ENCODE data around the gene BCL2. TPM values are rescaled to one million over a fixed set of nuclear protein-coding genes. Genes with fewer than 3 reads are reported as not detected.

BCL2 gene
- total and polyA plus RNA-seq, 9 of the 15 experiments (the other 6 are each of a cell fraction or from before 2014, with no cell fraction given), result 0.10 to 1.1 (median 0.65) TPM

DNA sequence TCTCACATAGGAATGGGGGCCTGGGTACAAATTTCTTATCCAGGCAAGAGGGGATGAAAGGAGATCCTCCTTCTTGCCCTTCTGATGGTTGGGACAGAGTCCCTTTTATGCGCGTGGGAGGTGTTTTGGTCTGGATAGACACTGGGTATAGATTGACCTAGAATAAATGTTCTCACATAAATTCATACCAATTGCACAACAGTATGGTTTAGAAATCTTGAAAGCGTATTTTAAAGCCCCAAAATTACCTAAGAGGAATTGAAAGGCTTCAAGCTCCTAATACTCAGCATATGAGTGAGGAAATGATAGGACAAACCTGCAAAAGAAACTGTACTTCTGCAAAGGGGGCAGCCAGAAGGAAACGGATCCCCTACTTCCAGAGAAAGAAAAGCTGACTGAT lies 2.6 kb upstream of the BCL2 start:
- WGBS (ENCODE audit: insufficient coverage, low coverage, missing lambda C conversion rate), result 84% methylated on average over 4 of the region's 4 CpGs
- FAIRE-seq (no peak), ATAC-seq (no peak), DNase-seq (ENCODE audit: extremely low read depth in 1 of 4, low spot score in 3 of 4) (no peak)
- CTCF ChIA-PET (ENCODE audit: low intra/inter-chr PET ratio), result interaction anchor here (1.2 to 1.3 kb wide), 4 partner anchors 118 to 306 kb away, joined by 3 to 7 read pairs (median 5); no protein-coding TSS in a partner anchor
- POLR2A ChIA-PET, result no interaction called here
- in situ Hi-C loops (cut with MboI) (no loop called here), intact Hi-C loops (cut with micrococcal nuclease) (loop anchor here (5.0 kb wide), 1 partner anchor 190 kb away; no protein-coding TSS in a partner anchor)
- Histone ChIP-seq H3K4me1 (replicated peaks in 1 of 2; ENCODE audit: control insufficient read depth in 2 of 2, insufficient read depth in 2 of 2, low read length in 2 of 2) (peaks cover 7 to 17% of the 10 kb centered on the region in 2 experiments; a peak in 4 of 5 replicates), H3K4me3 (no peak overlapping the region), H3K36me3 (ENCODE audit: control insufficient read depth, insufficient read depth, low read length) (no peaks in the 10 kb centered on the region), H3K79me2 (ENCODE audit: control insufficient read depth, insufficient read depth, low read length) (no peaks in the 10 kb centered on the region), H3K9me1 (ENCODE audit: control insufficient read depth, insufficient read depth, low read length) (no peaks in the 10 kb centered on the region), H3K27ac (ENCODE audit: extremely low read depth, low read depth, low read length) (no peak overlapping the region), H3K9ac (ENCODE audit: insufficient read depth in 1 of 2, low read depth in 2 of 2, low read length in 2 of 2) (no peak overlapping the region), H3K9me3 (replicated peaks; ENCODE audit: control insufficient read depth, insufficient read depth, low read depth, low read length) (no peaks in the 10 kb centered on the region), H2AFZ (ENCODE audit: low read depth, low read length) (peak overlapping the region; percentile 66; the same call in 1 of the 2 replicates), H4K20me1 (replicated peaks; ENCODE audit: control insufficient read depth, insufficient read depth, low read length) (no peaks in the 10 kb centered on the region), H3K27me3 (ENCODE audit: control insufficient read depth in 2 of 2, insufficient read depth in 2 of 2, low read length in 2 of 2) (peaks cover 0 to 4% of the 10 kb centered on the region in 2 experiments; a peak in 1 of 5 replicates), H3K4me2 (ENCODE audit: insufficient read depth, low read length) (no peak overlapping the region)
- TF ChIP-seq, protein P1, sequence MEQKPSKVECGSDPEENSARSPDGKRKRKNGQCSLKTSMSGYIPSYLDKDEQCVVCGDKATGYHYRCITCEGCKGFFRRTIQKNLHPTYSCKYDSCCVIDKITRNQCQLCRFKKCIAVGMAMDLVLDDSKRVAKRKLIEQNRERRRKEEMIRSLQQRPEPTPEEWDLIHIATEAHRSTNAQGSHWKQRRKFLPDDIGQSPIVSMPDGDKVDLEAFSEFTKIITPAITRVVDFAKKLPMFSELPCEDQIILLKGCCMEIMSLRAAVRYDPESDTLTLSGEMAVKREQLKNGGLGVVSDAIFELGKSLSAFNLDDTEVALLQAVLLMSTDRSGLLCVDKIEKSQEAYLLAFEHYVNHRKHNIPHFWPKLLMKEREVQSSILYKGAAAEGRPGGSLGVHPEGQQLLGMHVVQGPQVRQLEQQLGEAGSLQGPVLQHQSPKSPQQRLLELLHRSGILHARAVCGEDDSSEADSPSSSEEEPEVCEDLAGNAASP (IDR thresholded peaks at IDR 0.05), result no peak
- TF ChIP-seq, protein P2, sequence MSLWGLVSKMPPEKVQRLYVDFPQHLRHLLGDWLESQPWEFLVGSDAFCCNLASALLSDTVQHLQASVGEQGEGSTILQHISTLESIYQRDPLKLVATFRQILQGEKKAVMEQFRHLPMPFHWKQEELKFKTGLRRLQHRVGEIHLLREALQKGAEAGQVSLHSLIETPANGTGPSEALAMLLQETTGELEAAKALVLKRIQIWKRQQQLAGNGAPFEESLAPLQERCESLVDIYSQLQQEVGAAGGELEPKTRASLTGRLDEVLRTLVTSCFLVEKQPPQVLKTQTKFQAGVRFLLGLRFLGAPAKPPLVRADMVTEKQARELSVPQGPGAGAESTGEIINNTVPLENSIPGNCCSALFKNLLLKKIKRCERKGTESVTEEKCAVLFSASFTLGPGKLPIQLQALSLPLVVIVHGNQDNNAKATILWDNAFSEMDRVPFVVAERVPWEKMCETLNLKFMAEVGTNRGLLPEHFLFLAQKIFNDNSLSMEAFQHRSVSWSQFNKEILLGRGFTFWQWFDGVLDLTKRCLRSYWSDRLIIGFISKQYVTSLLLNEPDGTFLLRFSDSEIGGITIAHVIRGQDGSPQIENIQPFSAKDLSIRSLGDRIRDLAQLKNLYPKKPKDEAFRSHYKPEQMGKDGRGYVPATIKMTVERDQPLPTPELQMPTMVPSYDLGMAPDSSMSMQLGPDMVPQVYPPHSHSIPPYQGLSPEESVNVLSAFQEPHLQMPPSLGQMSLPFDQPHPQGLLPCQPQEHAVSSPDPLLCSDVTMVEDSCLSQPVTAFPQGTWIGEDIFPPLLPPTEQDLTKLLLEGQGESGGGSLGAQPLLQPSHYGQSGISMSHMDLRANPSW (CRISPR knock-in tag; IDR thresholded peaks at IDR 0.05), result no peak
- TF ChIP-seq PTRF (tag; IDR thresholded peaks at IDR 0.05) (no peak), ZNF354B (CRISPR knock-in tag; IDR thresholded peaks at IDR 0.05) (no peak), RFX1 (IDR thresholded peaks at IDR 0.05) (no peak), NUFIP1 (IDR thresholded peaks at IDR 0.05; ENCODE audit: partially characterized antibody) (no peak), KLF10 (CRISPR knock-in tag; IDR thresholded peaks at IDR 0.05) (no peak), PURB (CRISPR knock-in tag; IDR thresholded peaks at IDR 0.05; ENCODE audit: low read depth) (no peak), MAZ (CRISPR knock-in tag; conservative IDR thresholded peaks at IDR 0.05 in 1 of 2, IDR thresholded peaks at IDR 0.05 in 1 of 2) (no peak), ZNF445 (CRISPR knock-in tag; IDR thresholded peaks at IDR 0.05; ENCODE audit: low read depth) (no peak)
- TF ChIP-seq, protein P3, sequence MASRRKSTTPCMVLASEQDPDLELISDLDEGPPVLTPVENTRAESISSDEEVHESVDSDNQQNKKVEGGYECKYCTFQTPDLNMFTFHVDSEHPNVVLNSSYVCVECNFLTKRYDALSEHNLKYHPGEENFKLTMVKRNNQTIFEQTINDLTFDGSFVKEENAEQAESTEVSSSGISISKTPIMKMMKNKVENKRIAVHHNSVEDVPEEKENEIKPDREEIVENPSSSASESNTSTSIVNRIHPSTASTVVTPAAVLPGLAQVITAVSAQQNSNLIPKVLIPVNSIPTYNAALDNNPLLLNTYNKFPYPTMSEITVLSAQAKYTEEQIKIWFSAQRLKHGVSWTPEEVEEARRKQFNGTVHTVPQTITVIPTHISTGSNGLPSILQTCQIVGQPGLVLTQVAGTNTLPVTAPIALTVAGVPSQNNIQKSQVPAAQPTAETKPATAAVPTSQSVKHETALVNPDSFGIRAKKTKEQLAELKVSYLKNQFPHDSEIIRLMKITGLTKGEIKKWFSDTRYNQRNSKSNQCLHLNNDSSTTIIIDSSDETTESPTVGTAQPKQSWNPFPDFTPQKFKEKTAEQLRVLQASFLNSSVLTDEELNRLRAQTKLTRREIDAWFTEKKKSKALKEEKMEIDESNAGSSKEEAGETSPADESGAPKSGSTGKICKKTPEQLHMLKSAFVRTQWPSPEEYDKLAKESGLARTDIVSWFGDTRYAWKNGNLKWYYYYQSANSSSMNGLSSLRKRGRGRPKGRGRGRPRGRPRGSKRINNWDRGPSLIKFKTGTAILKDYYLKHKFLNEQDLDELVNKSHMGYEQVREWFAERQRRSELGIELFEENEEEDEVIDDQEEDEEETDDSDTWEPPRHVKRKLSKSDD (conservative IDR thresholded peaks at IDR 0.05; ENCODE audit: low read length), result no peak
- TF ChIP-seq, protein P4, sequence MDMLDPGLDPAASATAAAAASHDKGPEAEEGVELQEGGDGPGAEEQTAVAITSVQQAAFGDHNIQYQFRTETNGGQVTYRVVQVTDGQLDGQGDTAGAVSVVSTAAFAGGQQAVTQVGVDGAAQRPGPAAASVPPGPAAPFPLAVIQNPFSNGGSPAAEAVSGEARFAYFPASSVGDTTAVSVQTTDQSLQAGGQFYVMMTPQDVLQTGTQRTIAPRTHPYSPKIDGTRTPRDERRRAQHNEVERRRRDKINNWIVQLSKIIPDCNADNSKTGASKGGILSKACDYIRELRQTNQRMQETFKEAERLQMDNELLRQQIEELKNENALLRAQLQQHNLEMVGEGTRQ (CRISPR knock-in tag; IDR thresholded peaks at IDR 0.05), result no peak
- BruUV-seq (replicated peaks), result no TSS peak

All from K562 (cell line).